ENCODE measurements around the gene KRR1. TPM values are rescaled to one million over a fixed set of nuclear protein-coding genes. Genes with fewer than 3 reads are reported as not detected.
"Not testable (repeated sequence)": the region's sequence is repeated elsewhere in the genome, so short reads cannot be mapped to it uniquely, and the experiment has no call there.

Gene KRR1
- total RNA-seq, 4 donors from 2014 or later = 3.2 to 28.1 (median 11.7) TPM

GRCh38 chr12:75446857-75447256 lies 64.6 kb downstream of the KRR1 start:
- Histone ChIP-seq H3K4me3 (no peak overlapping the region), H3K9me3 (no peaks in the 10 kb centered on the region), H3K36me3 (no peaks in the 10 kb centered on the region), H3K27ac (no peak overlapping the region), H3K4me1 (peaks cover 0 to 13% (median 0%) of the 10 kb centered on the region in 4 donors), H3K27me3 (no peaks in the 10 kb centered on the region)
- in situ Hi-C loops (cut with MboI; ENCODE audit: low pct_ligation_motif_present in 1 of 4, low pct_unique_long_range_greater_than_20kb in 1 of 4, low sequenced_read_pairs in 3 of 4) (no loop called here), intact Hi-C loops (cut with DNase I; ENCODE audit: low total_unique reads) (no loop called here)
- no peak for TF ChIP-seq POLR2A (IDR thresholded peaks at IDR 0.05)
- TF ChIP-seq EP300 (IDR thresholded peaks at IDR 0.05; ENCODE audit: low read depth) = no peak
- TF ChIP-seq POLR2AphosphoS5 (IDR thresholded peaks at IDR 0.05) = no peak
- TF ChIP-seq CTCF (IDR thresholded peaks at IDR 0.05) = no peak
- no peak for DNase-seq

GRCh38 chr12:75445137-75445507 lies 66.3 kb downstream of the KRR1 start:
- H3K27ac ChIP-seq; H3K27me3 ChIP-seq; in situ Hi-C loops (cut with MboI; ENCODE audit: low pct_ligation_motif_present in 1 of 4, low pct_unique_long_range_greater_than_20kb in 1 of 4, low sequenced_read_pairs in 3 of 4); intact Hi-C loops (cut with DNase I; ENCODE audit: low total_unique reads); H3K9me3 ChIP-seq; DNase-seq; H3K36me3 ChIP-seq; H3K4me3 ChIP-seq: not testable (repeated sequence)
- H3K4me1 ChIP-seq = peaks cover 0 to 13% (median 0%) of the 10 kb centered on the region in 4 donors
- WGBS, 2 donors (ENCODE audit: low coverage in 1 of 2) = 63 to 74% methylated on average over 7 of the region's 7 CpGs

DNA sequence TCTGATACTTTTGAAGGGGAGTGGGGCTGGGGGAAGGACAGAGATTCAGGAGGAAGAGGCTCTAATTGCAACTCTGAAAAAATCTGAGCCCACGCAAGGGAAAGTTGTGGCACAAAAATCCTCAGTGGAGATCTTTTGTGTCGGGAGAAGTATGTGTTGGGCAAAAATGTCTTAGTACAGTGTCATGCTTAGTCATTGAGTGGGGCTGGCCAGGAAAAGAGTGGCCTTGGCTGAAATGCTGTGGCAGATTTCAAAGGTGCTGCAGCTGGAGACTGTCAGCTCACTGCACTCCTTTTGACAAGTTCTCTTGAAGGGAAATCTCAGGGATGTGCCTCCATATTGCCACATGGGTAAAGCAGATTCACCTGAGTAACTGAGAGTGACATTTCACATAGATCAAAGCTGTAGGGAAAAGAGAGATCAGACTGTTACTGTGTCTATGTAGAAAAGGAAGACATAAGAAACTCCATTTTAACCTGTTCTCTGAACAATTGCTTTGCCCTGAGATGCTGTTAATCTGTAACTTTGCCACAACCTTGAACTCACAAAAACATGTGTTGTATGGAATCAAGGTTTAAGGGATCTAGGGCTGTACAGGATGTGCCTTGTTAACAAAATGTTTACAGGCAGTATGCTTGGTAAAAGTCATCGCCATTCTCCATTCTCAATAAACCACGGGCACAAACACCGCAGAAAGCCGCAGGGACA lies 66.8 kb downstream of the KRR1 start:
- 89 to 90% methylated on average over 5 to 6 of the region's 6 CpGs for WGBS, 2 donors (ENCODE audit: low coverage in 1 of 2)
- H3K9me3 ChIP-seq = no peaks in the 10 kb centered on the region
- DNase-seq = no peak
- no peaks in the 10 kb centered on the region for H3K36me3 ChIP-seq
- intact Hi-C loops (cut with DNase I; ENCODE audit: low total_unique reads) (no loop called here), in situ Hi-C loops (cut with MboI; ENCODE audit: low pct_ligation_motif_present in 1 of 4, low pct_unique_long_range_greater_than_20kb in 1 of 4, low sequenced_read_pairs in 3 of 4) (no loop called here)
- TF ChIP-seq POLR2AphosphoS5 (IDR thresholded peaks at IDR 0.05) = no peak
- TF ChIP-seq CTCF (IDR thresholded peaks at IDR 0.05) = no peak
- TF ChIP-seq EP300 (IDR thresholded peaks at IDR 0.05; ENCODE audit: low read depth) = no peak
- TF ChIP-seq POLR2A (IDR thresholded peaks at IDR 0.05) = no peak
- no peak overlapping the region for H3K27ac ChIP-seq
- no peak overlapping the region for H3K4me3 ChIP-seq
- H3K27me3 ChIP-seq = no peaks in the 10 kb centered on the region
- H3K4me1 ChIP-seq = peaks cover 0 to 13% (median 0%) of the 10 kb centered on the region in 4 donors

- 58 to 75% methylated on average over 3 of the region's 3 CpGs for WGBS, 2 donors (ENCODE audit: low coverage in 1 of 2)
- H3K4me1 ChIP-seq = peaks cover 0 to 13% (median 0%) of the 10 kb centered on the region in 4 donors
- in situ Hi-C loops (cut with MboI; ENCODE audit: low pct_ligation_motif_present in 1 of 4, low pct_unique_long_range_greater_than_20kb in 1 of 4, low sequenced_read_pairs in 3 of 4) (no loop called here), intact Hi-C loops (cut with DNase I; ENCODE audit: low total_unique reads) (no loop called here)
- no peak for DNase-seq
- H3K9me3 ChIP-seq = no peaks in the 10 kb centered on the region
- H3K27me3 ChIP-seq = no peaks in the 10 kb centered on the region
- no peak overlapping the region for H3K27ac ChIP-seq
- no peaks in the 10 kb centered on the region for H3K36me3 ChIP-seq
- H3K4me3 ChIP-seq = no peak overlapping the region
- TF ChIP-seq POLR2AphosphoS5 (IDR thresholded peaks at IDR 0.05) = no peak
- TF ChIP-seq POLR2A (IDR thresholded peaks at IDR 0.05) = no peak
- TF ChIP-seq CTCF (IDR thresholded peaks at IDR 0.05) = no peak
- no peak for TF ChIP-seq EP300 (IDR thresholded peaks at IDR 0.05; ENCODE audit: low read depth)
Observed at GRCh38 chr12:75443709-75444108, 67.7 kb downstream of the KRR1 start.

- H3K4me1 ChIP-seq = peaks cover 0 to 13% (median 0%) of the 10 kb centered on the region in 4 donors
- H3K27me3 ChIP-seq; H3K36me3 ChIP-seq; intact Hi-C loops (cut with DNase I; ENCODE audit: low total_unique reads); DNase-seq; in situ Hi-C loops (cut with MboI; ENCODE audit: low pct_ligation_motif_present in 1 of 4, low pct_unique_long_range_greater_than_20kb in 1 of 4, low sequenced_read_pairs in 3 of 4); H3K4me3 ChIP-seq; H3K27ac ChIP-seq; H3K9me3 ChIP-seq: not testable (repeated sequence)
- WGBS, 2 donors (ENCODE audit: low coverage in 1 of 2) = 34 to 50% methylated on average over 2 to 3 of the region's 3 CpGs
Observed at GRCh38 chr12:75442454-75442853, 69.0 kb downstream of the KRR1 start.

- H3K27ac ChIP-seq; H3K9me3 ChIP-seq; H3K36me3 ChIP-seq; H3K4me3 ChIP-seq; in situ Hi-C loops (cut with MboI; ENCODE audit: low pct_ligation_motif_present in 1 of 4, low pct_unique_long_range_greater_than_20kb in 1 of 4, low sequenced_read_pairs in 3 of 4); DNase-seq; intact Hi-C loops (cut with DNase I; ENCODE audit: low total_unique reads); H3K27me3 ChIP-seq: not testable (repeated sequence)
- WGBS, 2 donors (ENCODE audit: low coverage in 1 of 2) = 74% methylated on average over 4 of the region's 4 CpGs; no CpG with 5 or more reads in 1 of the 2 donors
- H3K4me1 ChIP-seq = peaks cover 0 to 13% (median 0%) of the 10 kb centered on the region in 4 donors
Observed at GRCh38 chr12:75441687-75442449, 69.5 kb downstream of the KRR1 start.
